Astrocyte (in vitro differentiated cells and primary cell): ENCODE results near the gene PRKD3. TPM values are rescaled to one million over a fixed set of nuclear protein-coding genes. Genes with fewer than 3 reads are reported as not detected.

Source experiments
- DNase-seq: peaks from one replicate; pipeline ENCODE4 v3.0.0-alpha.2; 2010; ENCODE audit warnings: low read depth
- FAIRE-seq: peaks from 2 replicates; lab custom pipeline; 2011; peaks lifted over from hg19 to GRCh38; lab: Jason Lieb, UNC
- H2AFZ ChIP-seq: 2 replicates; pipeline ENCODE4 v1.6.0; 2012; ENCODE audit warnings: low read depth, low read length, inconsistent platforms
- H3K27ac ChIP-seq: 2 replicates; pipeline ENCODE4 v1.5.1; 2011; ENCODE audit warnings: low read depth, low read length, inconsistent platforms
- H3K27me3 ChIP-seq: 2 replicates; pipeline ENCODE4 v1.6.0; 2011; ENCODE audit warnings: low read length, inconsistent platforms; ENCODE audit not compliant: insufficient read depth
- H3K36me3 ChIP-seq: 2 replicates; pipeline ENCODE4 v1.5.1; 2011; ENCODE audit warnings: low read length, inconsistent platforms; ENCODE audit not compliant: insufficient read depth
- H3K4me1 ChIP-seq: 2 replicates; pipeline ENCODE4 v1.5.1; 2011; ENCODE audit warnings: low read length, inconsistent platforms; ENCODE audit not compliant: insufficient read depth
- H3K4me2 ChIP-seq: 2 replicates; pipeline ENCODE4 v1.6.0; 2012; ENCODE audit warnings: low read length, inconsistent platforms
- H3K4me3 ChIP-seq: 2 replicates; pipeline ENCODE4 v1.5.1; 2011; ENCODE audit warnings: low read depth, mild to moderate bottlenecking, low read length, inconsistent platforms; ENCODE audit not compliant: insufficient read depth
- H3K79me2 ChIP-seq: 2 replicates; pipeline ENCODE4 v1.6.0; 2012; ENCODE audit warnings: mild to moderate bottlenecking, low read length, inconsistent platforms; ENCODE audit not compliant: insufficient read depth
- H3K9ac ChIP-seq: 2 replicates; pipeline ENCODE4 v1.6.0; 2012; ENCODE audit warnings: mild to moderate bottlenecking, low read length, inconsistent platforms
- H3K9me3 ChIP-seq: 2 replicates; pipeline ENCODE4 v1.5.1; 2012; ENCODE audit warnings: low read depth, mild to moderate bottlenecking, low read length, inconsistent platforms; ENCODE audit not compliant: insufficient read depth
- H4K20me1 ChIP-seq: 2 replicates; pipeline ENCODE4 v1.6.0; 2012; ENCODE audit warnings: low read length, inconsistent platforms; ENCODE audit not compliant: insufficient read depth
- H3K27ac Mint-ChIP-seq: one replicate; pipeline ENCODE4 v1.8.0; 2021; ENCODE audit warnings: mild to moderate bottlenecking, mixed read lengths; ENCODE audit not compliant: unreplicated experiment
- H3K27me3 Mint-ChIP-seq: one replicate; pipeline ENCODE4 v1.8.0; 2021; ENCODE audit warnings: low read depth, mixed read lengths; ENCODE audit not compliant: unreplicated experiment
- H3K36me3 Mint-ChIP-seq: one replicate; pipeline ENCODE4 v1.8.0; 2021; ENCODE audit warnings: low read depth, mixed read lengths; ENCODE audit not compliant: unreplicated experiment
- H3K4me1 Mint-ChIP-seq: one replicate; pipeline ENCODE4 v1.8.0; 2021; ENCODE audit warnings: low read depth, mixed read lengths; ENCODE audit not compliant: unreplicated experiment
- H3K4me3 Mint-ChIP-seq: one replicate; pipeline ENCODE4 v1.8.0; 2021; ENCODE audit warnings: mild to moderate bottlenecking, moderate library complexity, mixed read lengths; ENCODE audit not compliant: unreplicated experiment
- H3K9me3 Mint-ChIP-seq: one replicate; pipeline ENCODE4 v1.8.0; 2021; ENCODE audit warnings: mild to moderate bottlenecking, mixed read lengths; ENCODE audit not compliant: unreplicated experiment
- EZH2 ChIP-seq: IDR thresholded peaks from 2 replicates; pipeline ENCODE4 v1.6.1; 2012; ENCODE audit warnings: mild to moderate bottlenecking, low read length, inconsistent platforms; ENCODE audit not compliant: insufficient read depth
- total RNA-seq: library from RNA; stranded (reverse); gene quantifications from 2 replicates; pipeline ENCODE4 v1.2.1, GENCODE V29; 2021
- TF ChIP-seq, protein P1 (sequence below): IDR thresholded peaks from 2 replicates; pipeline ENCODE4 v1.5.1; 2011; ENCODE audit warnings: low read depth, mild to moderate bottlenecking, inconsistent platforms, low read length, moderate library complexity; ENCODE audit not compliant: insufficient read depth

The PRKD3 gene
- total RNA-seq, 1 donor from 2014 or later = 42.5 TPM

- peaks cover 4% of the 10 kb centered on the region for H3K36me3 Mint-ChIP-seq
- H3K36me3 ChIP-seq = no peaks in the 10 kb centered on the region
- H3K27ac ChIP-seq = no peak overlapping the region
- H3K27ac Mint-ChIP-seq = no peak overlapping the region
- DNase-seq (no peak), FAIRE-seq (no peak)
- no peak overlapping the region for H3K9ac ChIP-seq
- H3K4me3 Mint-ChIP-seq = no peak overlapping the region
- H3K27me3 ChIP-seq = no peaks in the 10 kb centered on the region
- H3K4me1 ChIP-seq = no peaks in the 10 kb centered on the region
- no peak overlapping the region for H3K4me3 ChIP-seq
- H3K79me2 ChIP-seq = no peaks in the 10 kb centered on the region
- no peak overlapping the region for H2AFZ ChIP-seq
- H3K4me2 ChIP-seq = no peak overlapping the region
- H3K9me3 ChIP-seq = no peaks in the 10 kb centered on the region
- H3K9me3 Mint-ChIP-seq = peaks cover 2% of the 10 kb centered on the region
- no peaks in the 10 kb centered on the region for H4K20me1 ChIP-seq
- peaks cover 19% of the 10 kb centered on the region for H3K4me1 Mint-ChIP-seq
- H3K27me3 Mint-ChIP-seq = no peaks in the 10 kb centered on the region
- no peak for TF ChIP-seq EZH2
- TF ChIP-seq, protein P1, sequence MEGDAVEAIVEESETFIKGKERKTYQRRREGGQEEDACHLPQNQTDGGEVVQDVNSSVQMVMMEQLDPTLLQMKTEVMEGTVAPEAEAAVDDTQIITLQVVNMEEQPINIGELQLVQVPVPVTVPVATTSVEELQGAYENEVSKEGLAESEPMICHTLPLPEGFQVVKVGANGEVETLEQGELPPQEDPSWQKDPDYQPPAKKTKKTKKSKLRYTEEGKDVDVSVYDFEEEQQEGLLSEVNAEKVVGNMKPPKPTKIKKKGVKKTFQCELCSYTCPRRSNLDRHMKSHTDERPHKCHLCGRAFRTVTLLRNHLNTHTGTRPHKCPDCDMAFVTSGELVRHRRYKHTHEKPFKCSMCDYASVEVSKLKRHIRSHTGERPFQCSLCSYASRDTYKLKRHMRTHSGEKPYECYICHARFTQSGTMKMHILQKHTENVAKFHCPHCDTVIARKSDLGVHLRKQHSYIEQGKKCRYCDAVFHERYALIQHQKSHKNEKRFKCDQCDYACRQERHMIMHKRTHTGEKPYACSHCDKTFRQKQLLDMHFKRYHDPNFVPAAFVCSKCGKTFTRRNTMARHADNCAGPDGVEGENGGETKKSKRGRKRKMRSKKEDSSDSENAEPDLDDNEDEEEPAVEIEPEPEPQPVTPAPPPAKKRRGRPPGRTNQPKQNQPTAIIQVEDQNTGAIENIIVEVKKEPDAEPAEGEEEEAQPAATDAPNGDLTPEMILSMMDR = no peak
Measured at GRCh38 chr2:37367984-37368383, 43.4 kb upstream of the PRKD3 start.

DNA sequence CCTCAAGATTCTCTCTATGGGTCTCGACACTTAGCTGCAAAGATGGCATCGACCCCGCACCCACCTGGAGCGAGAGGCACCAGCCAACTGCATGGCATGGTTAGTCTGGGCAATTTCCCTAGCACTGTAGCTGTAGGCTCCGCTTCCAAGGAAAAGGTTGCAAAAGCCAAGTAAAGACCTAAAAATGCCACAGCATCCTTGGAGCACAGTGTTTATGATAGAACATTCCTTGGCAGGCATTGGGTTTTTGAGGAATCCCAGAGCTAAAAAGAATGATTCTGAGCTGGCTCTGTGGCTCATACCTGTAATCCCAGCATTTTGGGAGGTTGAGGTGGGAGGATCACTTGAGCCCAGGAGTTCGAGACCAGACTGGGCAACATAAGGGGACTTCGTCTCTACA lies 42.7 kb upstream of the PRKD3 start:
- Histone ChIP-seq H2AFZ (no peak overlapping the region), H3K9ac (no peak overlapping the region), H3K4me3 (no peak overlapping the region), H3K4me2 (no peak overlapping the region), H3K27ac (no peak overlapping the region), H3K27me3 (no peaks in the 10 kb centered on the region), H4K20me1 (no peaks in the 10 kb centered on the region), H3K79me2 (no peaks in the 10 kb centered on the region), H3K4me1 (no peaks in the 10 kb centered on the region), H3K36me3 (no peaks in the 10 kb centered on the region), H3K9me3 (no peaks in the 10 kb centered on the region)
- Mint-ChIP-seq H3K4me3 (no peak overlapping the region), H3K4me1 (peaks cover 19% of the 10 kb centered on the region), H3K36me3 (peaks cover 6% of the 10 kb centered on the region), H3K27me3 (peaks cover 2% of the 10 kb centered on the region), H3K27ac (no peak overlapping the region), H3K9me3 (peaks cover 2% of the 10 kb centered on the region)
- no peak for DNase-seq
- TF ChIP-seq EZH2 = no peak
- TF ChIP-seq, protein P1 = no peak
- no peak for FAIRE-seq

GRCh38 chr2:37366773-37367172 lies 42.1 kb upstream of the PRKD3 start:
- peaks cover 19% of the 10 kb centered on the region for H3K4me1 Mint-ChIP-seq
- no peak overlapping the region for H3K4me3 ChIP-seq
- H2AFZ ChIP-seq = no peak overlapping the region
- no peak overlapping the region for H3K9ac ChIP-seq
- no peak overlapping the region for H3K27ac ChIP-seq
- H3K36me3 Mint-ChIP-seq = peaks cover 4% of the 10 kb centered on the region
- H3K27ac Mint-ChIP-seq = no peak overlapping the region
- H3K4me1 ChIP-seq = no peaks in the 10 kb centered on the region
- H3K9me3 Mint-ChIP-seq = peaks cover 2% of the 10 kb centered on the region
- TF ChIP-seq, protein P1 = no peak
- TF ChIP-seq EZH2 = no peak
- DNase-seq (no peak), FAIRE-seq (no peak)
- no peaks in the 10 kb centered on the region for H3K79me2 ChIP-seq
- no peaks in the 10 kb centered on the region for H3K9me3 ChIP-seq
- no peak overlapping the region for H3K4me3 Mint-ChIP-seq
- H3K27me3 ChIP-seq = no peaks in the 10 kb centered on the region
- no peaks in the 10 kb centered on the region for H3K36me3 ChIP-seq
- no peak overlapping the region for H3K4me2 ChIP-seq
- H3K27me3 Mint-ChIP-seq = peaks cover 2% of the 10 kb centered on the region
- no peaks in the 10 kb centered on the region for H4K20me1 ChIP-seq
